Endothelial cell of umbilical vein (primary cell): ENCODE data around the gene FAM131C. TPM values are rescaled to one million over a fixed set of nuclear protein-coding genes. Genes with fewer than 3 reads are reported as not detected.
"Not testable (repeated sequence)": the region's sequence is repeated elsewhere in the genome, so short reads cannot be mapped to it uniquely, and the experiment has no call there.

Experiments
- BruUV-seq: library from RNA; stranded (reverse); fragments of 400-500 nt; replicated peaks from 2 replicates; lab custom pipeline; 2021; lab: Mats Ljungman, UMichigan
- CTCF ChIA-PET: fragments of 300-600, 350-600 bp; sonication (Branson Sonifier 250); formaldehyde crosslinking; loops from one replicate; lab custom pipeline; 2021; ENCODE audit warnings: antibody characterized with exemption, inconsistent platforms; lab: Charles Lee
- POLR2A ChIA-PET: fragments of 300-600, 350-600 bp; sonication (Branson Sonifier 250); formaldehyde crosslinking; loops from one replicate; lab custom pipeline; 2021; ENCODE audit warnings: antibody characterized with exemption, inconsistent platforms; lab: Charles Lee
- DNase-seq: peaks from one replicate; pipeline ENCODE4 v3.0.0-alpha.2; 2011; ENCODE audit warnings: low read depth, low spot score
- FAIRE-seq: peaks from 2 replicates; lab custom pipeline; 2011; peaks lifted over from hg19 to GRCh38; lab: Jason Lieb, UNC
- H2AFZ ChIP-seq: 2 replicates; pipeline ENCODE4 v1.6.0; 2012; ENCODE audit warnings: low read depth, low read length, control low read depth, inconsistent platforms
- H3K27ac ChIP-seq: 2 replicates; pipeline ENCODE4 v1.5.1; 2011; ENCODE audit warnings: low read depth, mild to moderate bottlenecking, control low read depth, low read length, moderate library complexity; ENCODE audit not compliant: insufficient read depth
- H3K27me3 ChIP-seq, 2 experiments: 2 replicates each; pipeline versions ENCODE4 v1.6.0 to v1.6.1; 2011; ENCODE audit warnings: low read length in 2 of 2, mixed read lengths in 1 of 2; ENCODE audit not compliant: control insufficient read depth in 2 of 2, insufficient read depth in 2 of 2
- H3K36me3 ChIP-seq, 2 experiments: 2 replicates in 1 of 2; 3 replicates in 1 of 2; pipeline ENCODE4 v1.5.1; 2011; ENCODE audit warnings: low read length in 2 of 2, mild to moderate bottlenecking in 1 of 2, moderate library complexity in 1 of 2; ENCODE audit not compliant: control insufficient read depth in 2 of 2, insufficient read depth in 2 of 2; ENCODE audit errors: extremely low read depth in 1 of 2
- H3K4me1 ChIP-seq: 3 replicates; pipeline ENCODE4 v1.5.1; 2011; ENCODE audit warnings: mild to moderate bottlenecking, low read length; ENCODE audit not compliant: control insufficient read depth, insufficient read depth; ENCODE audit errors: extremely low read depth
- H3K4me2 ChIP-seq: 2 replicates; pipeline ENCODE4 v1.6.1; 2011; ENCODE audit warnings: low read length, control low read depth, mixed read lengths; ENCODE audit not compliant: insufficient read depth
- H3K4me3 ChIP-seq, 3 experiments: fragments of 200-600 bp in 1 of 3; sonication (generic), shearing (Covaris generic) in 1 of 3; replicated peaks in 1 of 3; 2 replicates each; pipeline ENCODE4 v1.5.1; 2011 to 2016; ENCODE audit warnings: control low read depth in 3 of 3, low read length in 3 of 3, mild to moderate bottlenecking in 2 of 3, inconsistent platforms in 1 of 3, low read depth in 1 of 3, moderate library complexity in 1 of 3; ENCODE audit not compliant: insufficient read depth in 1 of 3
- H3K79me2 ChIP-seq: 2 replicates; pipeline ENCODE4 v1.6.0; 2012; ENCODE audit warnings: low read length, inconsistent platforms; ENCODE audit not compliant: control insufficient read depth, insufficient read depth
- H3K9ac ChIP-seq: replicated peaks from 2 replicates; pipeline ENCODE3; 2011; ENCODE audit warnings: low read length, control low read depth; ENCODE audit not compliant: insufficient read depth; ENCODE audit errors: extremely low read depth
- H3K9me1 ChIP-seq: replicated peaks from 3 replicates; pipeline ENCODE4 v1.6.0; 2011; ENCODE audit warnings: mild to moderate bottlenecking, low read length; ENCODE audit not compliant: control insufficient read depth, insufficient read depth; ENCODE audit errors: extremely low read depth
- H3K9me3 ChIP-seq: replicated peaks from 2 replicates; pipeline ENCODE4 v1.5.1; 2012; ENCODE audit warnings: low read length, inconsistent platforms; ENCODE audit not compliant: control insufficient read depth, insufficient read depth
- H4K20me1 ChIP-seq: replicated peaks from 2 replicates; pipeline ENCODE3; 2011; ENCODE audit warnings: mild to moderate bottlenecking, low read length; ENCODE audit not compliant: control insufficient read depth, insufficient read depth; ENCODE audit errors: extremely low read depth
- CTCF ChIP-seq, 2 donors: IDR thresholded peaks; 1 replicate in 1 of 2; 2 replicates in 1 of 2; pipeline ENCODE4 v1.5.1; 2011; ENCODE audit warnings: low read length in 2 of 2, mild to moderate bottlenecking in 2 of 2, moderate library complexity in 2 of 2, control low read depth in 1 of 2, inconsistent platforms in 1 of 2, low read depth in 1 of 2; ENCODE audit not compliant: insufficient read depth in 1 of 2; ENCODE audit errors: extremely low read depth in 1 of 2
- EZH2 ChIP-seq: IDR thresholded peaks from 2 replicates; pipeline ENCODE4 v1.6.1; 2012; ENCODE audit warnings: borderline replicate concordance, low read depth, mild to moderate bottlenecking, moderate library complexity, low read length, inconsistent platforms; ENCODE audit not compliant: severe bottlenecking
- FOS ChIP-seq: IDR thresholded peaks from 2 replicates; pipeline ENCODE4 v1.6.1; 2011; ENCODE audit warnings: mild to moderate bottlenecking, low read length, moderate library complexity, borderline replicate concordance; ENCODE audit not compliant: insufficient read depth
- GATA2 ChIP-seq: IDR thresholded peaks from 2 replicates; pipeline ENCODE4 v1.7.0; 2011; ENCODE audit warnings: low read depth, mild to moderate bottlenecking, moderate library complexity, mixed read lengths, low read length; ENCODE audit not compliant: insufficient read length, insufficient read depth
- JUN ChIP-seq: IDR thresholded peaks from 2 replicates; pipeline ENCODE4 v1.6.1; 2011; ENCODE audit warnings: borderline replicate concordance, low read depth; ENCODE audit not compliant: insufficient read length, insufficient read depth
- MYC ChIP-seq: IDR thresholded peaks from one replicate; pipeline ENCODE4 v1.6.1; 2011; ENCODE audit warnings: mild to moderate bottlenecking, low read depth, low read length
- POLR2A ChIP-seq: IDR thresholded peaks from 2 replicates; pipeline ENCODE4 v1.6.1; 2012; ENCODE audit warnings: low read depth, mild to moderate bottlenecking, control low read depth, low read length
- POLR2AphosphoS5 ChIP-seq: IDR thresholded peaks from 2 replicates; pipeline ENCODE4 v1.6.1; 2012; ENCODE audit warnings: low read depth, mild to moderate bottlenecking, control low read depth, low read length, moderate library complexity; ENCODE audit not compliant: insufficient read depth
- dilution Hi-C: fragments of 300-500 bp; cut with MboI; formaldehyde crosslinking; loops from one replicate; pipeline ENCODE4 v1.15.0; 2019; ENCODE audit warnings: low sequenced_read_pairs; ENCODE audit not compliant: extremely low pct_ligation_motif_present
- intact Hi-C: fragments of 100-400 bp; cut with micrococcal nuclease; formaldehyde crosslinking; loops from one replicate; pipeline ENCODE4 v1.10.0; 2022
- polyA plus RNA-seq, 4 experiments: library from polyadenylated mRNA; depleted of rRNA in 3 of 4; stranded (reverse) in 3 of 4; unstranded in 1 of 4; fragments of >200 nt; gene quantifications; 2 replicates each; pipeline versions ENCODE4 v1.2.1 to v1.2.3, GENCODE V29; 2011 to 2012; ENCODE audit warnings: missing spikeins in 1 of 4
- total RNA-seq: library from RNA; stranded (reverse); gene quantifications from 2 replicates; pipeline ENCODE4 v1.2.3, GENCODE V29; 2021
- TF ChIP-seq, protein P1 (sequence below): IDR thresholded peaks from 2 replicates; pipeline ENCODE4 v1.6.1; 2011; ENCODE audit not compliant: insufficient read depth, insufficient read length

The FAM131C gene
- total and polyA plus RNA-seq, 2 donors (not counting 3 experiments of a cell fraction or from before 2014, with no cell fraction given): 0.23 TPM; not detected in 1

- FAIRE-seq (no peak), DNase-seq (no peak)
- no peaks in the 10 kb centered on the region for H3K79me2 ChIP-seq
- H3K27ac ChIP-seq: no peak overlapping the region
- no peak overlapping the region for H3K4me2 ChIP-seq
- H3K27me3 ChIP-seq: no peaks in the 10 kb centered on the region
- no peaks in the 10 kb centered on the region for H3K9me3 ChIP-seq
- no peak overlapping the region for H3K4me3 ChIP-seq
- TF ChIP-seq EZH2 (no peak), POLR2A (no peak), POLR2AphosphoS5 (no peak), CTCF (IDR thresholded peaks at IDR 0.05; ENCODE audit: extremely low read depth in 1 of 2, insufficient read depth in 1 of 2, low read depth in 1 of 2, low read length in 2 of 2) (no peak), MYC (no peak), JUN (no peak), FOS (no peak), GATA2 (no peak)
- TF ChIP-seq, protein P1, sequence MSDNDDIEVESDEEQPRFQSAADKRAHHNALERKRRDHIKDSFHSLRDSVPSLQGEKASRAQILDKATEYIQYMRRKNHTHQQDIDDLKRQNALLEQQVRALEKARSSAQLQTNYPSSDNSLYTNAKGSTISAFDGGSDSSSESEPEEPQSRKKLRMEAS: no peak
- no peaks in the 10 kb centered on the region for H3K36me3 ChIP-seq
- H3K9ac ChIP-seq: no peak overlapping the region
- H3K9me1 ChIP-seq: no peaks in the 10 kb centered on the region
- dilution Hi-C loops (no loop called here), intact Hi-C loops (no loop called here)
- H3K4me1 ChIP-seq: no peaks in the 10 kb centered on the region
- BruUV-seq: no TSS peak
- POLR2A ChIA-PET: no interaction called here
- CTCF ChIA-PET: no interaction called here
- no peak overlapping the region for H2AFZ ChIP-seq
- no peaks in the 10 kb centered on the region for H4K20me1 ChIP-seq
Observed at GRCh38 chr1:16029288-16029687, 44.2 kb downstream of the FAM131C start.

DNA sequence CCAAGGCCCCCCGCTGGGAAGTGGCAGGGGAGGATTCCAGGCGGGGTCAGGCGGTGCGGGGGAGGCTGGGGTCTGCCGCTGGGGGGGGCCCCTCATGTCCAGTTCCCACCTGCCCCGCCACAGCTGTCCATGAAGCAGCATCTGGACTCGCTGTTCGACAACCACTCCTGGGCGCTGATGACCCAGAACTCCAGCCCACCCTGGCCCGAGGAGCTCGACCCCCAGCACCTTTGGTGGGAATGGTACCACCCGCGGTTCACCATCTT is 44.5 kb downstream of the FAM131C start:
- POLR2A ChIA-PET: not testable (repeated sequence)
- CTCF ChIA-PET: interaction anchor here (1.1 to 1.6 kb wide), 2 partner anchors 213 to 237 kb away, joined by 3 to 4 read pairs; no protein-coding TSS in a partner anchor

More for the DNA sequence above, 44.5 kb downstream of the FAM131C start:
- H3K9ac ChIP-seq, H3K27ac ChIP-seq, H4K20me1 ChIP-seq, FAIRE-seq, H2AFZ ChIP-seq, BruUV-seq, H3K4me3 ChIP-seq, H3K9me1 ChIP-seq, H3K79me2 ChIP-seq, H3K27me3 ChIP-seq, dilution Hi-C loops, H3K4me1 ChIP-seq, H3K9me3 ChIP-seq, intact Hi-C loops, DNase-seq, H3K36me3 ChIP-seq, H3K4me2 ChIP-seq: not testable (repeated sequence)
